ENCODE data around the gene YTHDC1.

Gene YTHDC1

DNA sequence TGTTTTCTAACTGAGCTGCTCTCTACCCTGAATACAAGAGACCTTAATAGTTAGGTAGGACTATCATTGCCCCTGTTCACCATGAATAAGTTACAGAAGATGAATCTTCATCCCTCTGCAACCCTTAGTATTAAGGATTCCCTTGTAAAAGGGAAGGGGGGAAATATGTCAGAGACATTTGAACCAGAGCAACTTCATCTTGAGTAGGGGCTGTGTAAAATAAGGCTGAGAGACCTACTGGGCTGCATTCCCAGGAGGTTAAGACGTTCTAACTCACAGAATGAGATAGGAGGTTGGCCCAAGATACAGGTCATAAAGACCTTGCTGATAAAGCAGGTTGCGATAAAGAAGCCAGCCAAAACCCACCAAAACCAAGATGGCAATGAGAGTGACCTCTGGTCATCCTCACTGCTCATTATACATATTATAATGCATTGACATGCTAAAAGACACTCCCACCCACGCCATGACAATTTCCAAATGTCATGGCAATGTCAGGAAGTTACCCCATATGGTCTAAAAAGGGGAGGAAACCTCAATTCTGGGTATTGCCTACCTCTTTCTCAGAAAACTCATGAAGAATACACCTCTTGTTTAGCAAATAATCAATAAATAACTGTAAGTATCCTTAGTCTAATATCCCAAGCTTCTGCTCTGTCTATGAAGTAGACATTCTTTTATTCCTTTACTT, 84.9 kb downstream of the YTHDC1 start:
- H3K4me1 ChIP-seq (ENCODE audit: low read depth, poor library complexity, severe bottlenecking) = no peaks in the 10 kb centered on the region

More for the DNA sequence above, 84.9 kb downstream of the YTHDC1 start:
- H3K36me3 ChIP-seq (ENCODE audit: insufficient read depth) = no peaks in the 10 kb centered on the region
- H3K4me3 ChIP-seq (IDR thresholded peaks at IDR 0.05; ENCODE audit: insufficient read depth, low read depth, low read length) = no peak overlapping the region
- no peak overlapping the region for H3K9ac ChIP-seq
- H4K20me1 ChIP-seq (ENCODE audit: insufficient read depth) = no peaks in the 10 kb centered on the region
- no peak overlapping the region for H2AFZ ChIP-seq (ENCODE audit: low read depth)
- TF ChIP-seq CTCF (conservative IDR thresholded peaks at IDR 0.05; ENCODE audit: low read depth, low read length) = no peak
- no peaks in the 10 kb centered on the region for H3K79me2 ChIP-seq (ENCODE audit: insufficient read depth, low read depth)
- no peak overlapping the region for H3K27ac ChIP-seq
- H3K4me2 ChIP-seq = no peak overlapping the region
- no peaks in the 10 kb centered on the region for H3K27me3 ChIP-seq (ENCODE audit: insufficient read depth, low read depth)

Measured in KMS-11 (cell line).